ENCODE data around the gene DTD1.

The DTD1 gene

GRCh38 chr20:18611492-18611891 lies 23.6 kb downstream of the DTD1 start:
- no peak for DNase-seq (ENCODE audit: low read depth)
- no peak overlapping the region for H3K4me3 ChIP-seq (ENCODE audit: control insufficient read depth, low read depth, low read length)
- no peak for TF ChIP-seq CTCF (conservative IDR thresholded peaks at IDR 0.05; ENCODE audit: control insufficient read depth, insufficient read depth, low read depth, low read length)

GRCh38 chr20:18613553-18613952 lies 25.7 kb downstream of the DTD1 start:
- no peak overlapping the region for H3K4me3 ChIP-seq (ENCODE audit: control insufficient read depth, low read depth, low read length)
- DNase-seq (ENCODE audit: low read depth), result peak; percentile 57
- no peak for TF ChIP-seq CTCF (conservative IDR thresholded peaks at IDR 0.05; ENCODE audit: control insufficient read depth, insufficient read depth, low read depth, low read length)

DNA sequence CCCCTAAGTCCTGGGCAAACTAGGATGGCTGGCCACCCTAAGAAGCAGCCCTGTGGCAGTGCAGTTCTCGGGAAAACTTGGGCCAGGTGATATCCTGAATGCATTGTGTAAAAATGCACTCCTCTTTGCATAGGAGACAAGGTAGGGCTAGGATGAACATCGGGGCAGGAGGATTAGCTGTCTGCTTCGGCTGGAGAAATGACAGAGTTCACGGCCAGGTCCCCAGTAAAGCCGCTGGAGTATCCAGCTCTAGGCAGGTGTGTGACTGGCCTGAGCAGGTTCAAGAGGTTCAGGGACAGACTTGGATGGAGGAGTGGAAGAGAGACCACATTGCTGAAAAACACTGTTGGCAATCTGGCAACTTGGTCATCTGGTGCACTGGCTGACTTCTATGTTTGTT lies 26.4 kb downstream of the DTD1 start:
- DNase-seq (ENCODE audit: low read depth), result no peak
- no peak for TF ChIP-seq CTCF (conservative IDR thresholded peaks at IDR 0.05; ENCODE audit: control insufficient read depth, insufficient read depth, low read depth, low read length)
- H3K4me3 ChIP-seq (ENCODE audit: control insufficient read depth, low read depth, low read length), result no peak overlapping the region

DNA sequence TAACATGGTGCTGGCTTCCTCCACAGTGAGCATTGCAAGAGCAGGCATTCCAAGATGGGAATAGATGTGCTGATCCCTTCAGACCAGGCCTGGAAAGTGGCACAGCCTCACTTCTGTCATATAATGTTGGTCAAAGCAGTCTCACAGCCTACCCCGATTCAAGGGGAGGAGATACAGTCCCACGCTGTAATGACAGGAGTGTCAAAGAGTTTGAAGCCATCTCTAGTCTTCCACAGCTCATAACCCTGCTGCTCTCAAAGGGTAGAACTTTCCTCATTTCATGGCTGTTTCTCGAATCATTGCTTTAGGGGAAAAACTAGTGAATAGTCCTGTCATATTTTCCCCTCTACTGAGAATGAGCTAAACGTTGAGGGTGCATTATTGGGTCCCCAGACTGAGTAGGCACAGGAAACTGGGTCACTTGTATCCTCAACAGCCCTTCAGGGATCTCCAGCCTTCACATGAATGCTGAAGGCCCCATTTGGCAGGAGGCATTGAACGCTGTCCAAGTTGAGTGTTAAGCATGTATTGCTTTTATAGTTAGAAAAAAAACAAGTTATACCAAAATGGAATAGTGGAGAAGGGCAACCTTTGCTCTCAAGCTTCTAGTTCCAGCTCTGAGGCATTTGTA lies 27.3 kb downstream of the DTD1 start:
- no peak for TF ChIP-seq CTCF (conservative IDR thresholded peaks at IDR 0.05; ENCODE audit: control insufficient read depth, insufficient read depth, low read depth, low read length)
- DNase-seq (ENCODE audit: low read depth), result no peak
- no peak overlapping the region for H3K4me3 ChIP-seq (ENCODE audit: control insufficient read depth, low read depth, low read length)

DNA sequence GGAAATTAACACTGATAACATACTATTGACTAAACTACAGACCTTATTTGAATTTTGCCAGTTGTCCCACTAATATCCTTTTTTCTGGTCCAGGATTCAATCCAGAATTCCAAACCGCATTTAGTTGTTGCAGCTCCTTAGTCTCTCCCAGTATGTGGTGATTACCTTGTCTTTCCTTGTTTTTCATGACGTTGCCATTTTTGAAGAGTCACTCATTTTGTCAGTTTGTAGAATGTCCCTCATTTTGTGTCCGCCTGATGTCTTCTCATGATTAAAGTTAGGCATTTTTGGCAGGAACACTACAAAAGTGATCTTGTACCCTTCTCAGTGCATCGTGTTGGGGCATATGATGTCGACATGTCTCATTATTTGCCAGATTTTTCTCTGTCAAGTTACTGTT lies 33.1 kb downstream of the DTD1 start:
- no peak overlapping the region for H3K4me3 ChIP-seq (ENCODE audit: control insufficient read depth, low read depth, low read length)
- TF ChIP-seq CTCF (conservative IDR thresholded peaks at IDR 0.05; ENCODE audit: control insufficient read depth, insufficient read depth, low read depth, low read length), result no peak
- no peak for DNase-seq (ENCODE audit: low read depth)

DNA sequence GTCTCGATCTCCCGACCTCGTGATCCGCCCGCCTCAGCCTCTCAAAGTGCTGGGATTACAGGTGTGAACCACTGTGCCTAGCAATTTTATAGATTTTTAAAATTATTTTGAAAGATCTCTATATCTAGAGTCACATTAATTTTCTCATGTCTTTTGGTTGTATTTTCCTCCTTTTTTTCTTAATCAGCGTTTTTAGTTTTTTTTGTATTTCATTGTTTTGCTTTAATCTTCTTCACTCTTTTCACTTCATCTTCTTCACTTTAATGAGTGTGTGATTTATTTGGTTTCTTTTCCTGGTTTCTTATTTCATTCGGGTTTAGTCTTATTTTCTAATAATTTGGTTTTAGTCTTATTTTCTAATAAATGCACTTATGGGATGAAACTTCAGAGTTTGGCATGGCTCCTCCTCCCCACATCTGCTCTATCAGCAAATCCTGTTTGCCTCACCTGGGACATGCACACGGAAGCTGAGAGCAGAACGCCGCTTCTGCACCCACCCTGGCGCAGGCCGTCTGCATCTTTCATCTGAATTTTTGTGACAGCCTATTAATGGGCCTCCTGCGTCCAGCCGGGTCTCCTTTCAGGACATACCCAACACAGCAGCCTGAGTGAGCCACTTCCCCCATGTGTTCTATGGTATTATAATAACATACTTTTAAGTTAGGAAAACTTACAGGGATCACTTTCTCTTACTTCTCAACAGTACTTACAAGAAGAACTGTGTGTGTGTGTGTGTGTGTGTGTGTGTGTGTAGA lies 35.5 kb downstream of the DTD1 start:
- DNase-seq (ENCODE audit: low read depth), result no peak
- no peak for TF ChIP-seq CTCF (conservative IDR thresholded peaks at IDR 0.05; ENCODE audit: control insufficient read depth, insufficient read depth, low read depth, low read length)

More for the DNA sequence above, 35.5 kb downstream of the DTD1 start:
- H3K4me3 ChIP-seq (ENCODE audit: control insufficient read depth, low read depth, low read length), result no peak overlapping the region
